ENCODE measurements around the gene CEACAM19.
"Not testable (repeated sequence)": the region's sequence is repeated elsewhere in the genome, so short reads cannot be mapped to it uniquely, and the experiment has no call there.

The CEACAM19 gene

DNA sequence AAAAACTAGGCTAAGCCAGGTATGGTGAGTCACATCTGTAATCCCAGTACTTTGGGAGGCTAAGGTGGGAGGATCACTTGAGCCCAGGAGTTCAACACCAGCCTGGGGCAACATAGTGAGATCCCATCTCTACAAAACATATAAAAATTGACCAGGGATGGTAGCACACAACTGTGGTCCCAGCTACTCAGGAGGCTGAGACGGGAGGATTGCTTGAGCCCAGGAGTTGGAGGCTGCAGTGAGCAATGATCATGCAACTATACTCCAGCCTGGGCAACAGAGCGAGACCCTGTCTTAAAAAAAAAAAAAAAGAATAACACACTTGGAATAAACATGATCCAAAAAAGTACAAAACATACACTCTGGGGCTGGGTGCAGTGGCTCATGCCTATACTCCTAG, 1.3 kb upstream of the CEACAM19 start:
- H3K4me3 ChIP-seq (ENCODE audit: low read depth, low read length), result not testable (repeated sequence)

DNA sequence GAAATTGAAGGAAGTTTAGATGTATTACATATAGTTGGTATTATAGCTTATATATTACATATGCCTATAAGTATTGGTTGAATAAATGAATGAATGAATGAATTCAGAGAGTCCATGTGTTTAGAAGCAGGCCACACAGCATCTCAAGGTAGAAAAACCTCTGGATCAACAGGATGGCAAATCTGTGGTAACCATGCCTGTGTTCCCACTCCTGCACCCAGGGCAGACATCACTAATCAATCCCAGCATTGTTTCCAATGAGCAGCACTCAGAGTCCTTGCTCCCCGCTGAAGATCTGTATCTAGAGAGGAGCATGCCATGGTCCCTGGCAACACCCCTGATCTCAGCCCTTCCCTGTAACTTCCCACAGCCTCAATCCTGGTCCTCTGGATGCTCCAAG, 944 bp downstream of the CEACAM19 start:
- no peak overlapping the region for H3K4me3 ChIP-seq (ENCODE audit: low read depth, low read length)

DNA sequence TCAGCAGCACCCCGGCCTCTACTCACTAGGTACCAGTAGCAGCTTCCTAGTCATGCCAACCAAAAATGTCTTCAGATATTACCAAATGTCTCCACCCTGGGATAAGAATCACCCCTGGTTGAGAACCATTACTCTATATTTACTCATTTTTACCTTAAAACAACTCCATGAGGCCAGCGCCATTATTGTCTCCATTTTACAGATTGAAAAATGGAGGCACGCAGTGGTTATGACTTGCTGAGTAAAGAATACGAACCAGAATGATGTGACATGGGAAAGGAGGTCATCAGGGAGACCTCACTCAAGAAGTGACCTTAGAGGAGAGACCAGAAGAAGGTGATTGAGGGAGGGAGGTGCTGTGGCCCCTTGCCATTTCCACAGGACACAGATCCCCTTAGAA, 2.2 kb downstream of the CEACAM19 start:
- no peak overlapping the region for H3K4me3 ChIP-seq (ENCODE audit: low read depth, low read length)

DNA sequence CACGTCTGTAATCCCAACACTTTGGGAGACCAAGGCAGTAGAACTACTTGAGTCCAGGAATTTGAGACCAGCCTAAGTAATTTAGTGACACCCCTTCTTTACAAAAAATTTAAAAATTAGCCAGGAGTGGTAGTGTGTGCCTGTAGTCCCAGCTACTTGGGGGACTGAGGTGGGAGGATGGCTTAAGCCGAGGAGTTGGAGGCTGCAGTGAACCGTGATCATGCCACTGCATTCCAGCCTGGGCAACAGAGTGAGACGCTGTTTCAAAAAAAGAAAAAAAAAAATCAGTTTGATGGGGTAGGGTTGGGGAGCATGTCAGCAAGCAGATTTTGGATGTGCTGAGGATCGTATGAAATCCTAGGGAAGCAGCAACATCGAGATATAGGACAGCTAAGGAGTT, 4.2 kb downstream of the CEACAM19 start:
- no peak overlapping the region for H3K4me3 ChIP-seq (ENCODE audit: low read depth, low read length)

DNA sequence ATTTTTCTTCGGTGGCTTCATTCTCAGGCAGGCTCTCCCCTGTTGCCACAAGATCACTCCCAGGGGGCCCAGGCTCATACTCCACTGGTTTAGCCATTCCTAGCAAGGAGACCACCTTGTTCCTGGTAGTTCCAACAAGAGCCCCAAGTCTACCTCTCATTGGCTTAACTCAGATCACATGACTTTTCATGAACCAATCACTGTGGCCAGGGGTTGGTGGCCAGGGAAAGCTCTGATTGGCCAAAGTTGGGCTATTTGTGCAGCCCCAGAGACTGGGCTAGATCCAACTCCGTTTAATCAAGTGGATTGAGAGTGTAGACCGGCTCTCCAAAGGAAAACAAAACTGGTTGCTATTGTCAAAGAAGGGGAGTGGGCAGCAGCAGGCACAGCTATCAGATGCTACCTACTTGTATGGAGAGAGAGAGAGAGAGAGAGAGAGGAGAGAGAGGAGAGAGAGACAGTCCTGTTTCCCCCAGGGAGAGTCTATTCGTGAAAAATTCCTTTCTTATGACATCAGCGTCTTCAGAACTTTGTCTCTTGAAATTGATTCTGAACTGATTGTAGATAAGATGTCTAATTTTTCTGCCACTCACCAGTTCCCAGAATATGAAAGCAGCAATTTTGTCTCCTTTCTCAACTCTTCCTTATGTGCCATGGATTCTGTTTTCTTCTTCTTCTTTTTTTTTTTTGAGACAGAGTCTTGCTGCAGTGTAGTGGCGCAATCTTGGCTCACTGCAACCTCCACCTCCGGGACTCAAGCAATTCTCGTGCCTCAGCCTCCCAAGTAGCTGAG, 5.9 kb downstream of the CEACAM19 start:
- H3K4me3 ChIP-seq (ENCODE audit: low read depth, low read length), result no peak overlapping the region

DNA sequence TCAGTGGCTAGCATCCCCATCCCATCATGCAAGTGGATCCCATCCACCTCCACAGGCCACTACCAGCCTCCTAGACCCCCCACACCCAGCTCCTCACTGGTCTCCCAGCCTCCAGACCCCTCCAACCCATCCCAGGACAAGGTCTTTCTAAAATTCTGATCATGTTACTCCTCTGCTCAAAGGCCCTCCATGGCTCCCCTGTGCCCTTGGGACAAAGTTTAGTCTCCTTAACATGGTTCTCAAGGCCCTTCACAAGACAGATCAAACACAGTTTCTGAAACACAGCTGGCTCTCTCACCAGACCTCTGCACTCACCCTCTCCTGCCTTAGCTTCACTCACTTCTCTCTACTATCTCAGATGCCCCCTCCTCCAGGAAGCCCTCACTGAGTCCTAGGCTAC, 9.3 kb downstream of the CEACAM19 start:
- H3K4me3 ChIP-seq (ENCODE audit: low read depth, low read length), result no peak overlapping the region

DNA sequence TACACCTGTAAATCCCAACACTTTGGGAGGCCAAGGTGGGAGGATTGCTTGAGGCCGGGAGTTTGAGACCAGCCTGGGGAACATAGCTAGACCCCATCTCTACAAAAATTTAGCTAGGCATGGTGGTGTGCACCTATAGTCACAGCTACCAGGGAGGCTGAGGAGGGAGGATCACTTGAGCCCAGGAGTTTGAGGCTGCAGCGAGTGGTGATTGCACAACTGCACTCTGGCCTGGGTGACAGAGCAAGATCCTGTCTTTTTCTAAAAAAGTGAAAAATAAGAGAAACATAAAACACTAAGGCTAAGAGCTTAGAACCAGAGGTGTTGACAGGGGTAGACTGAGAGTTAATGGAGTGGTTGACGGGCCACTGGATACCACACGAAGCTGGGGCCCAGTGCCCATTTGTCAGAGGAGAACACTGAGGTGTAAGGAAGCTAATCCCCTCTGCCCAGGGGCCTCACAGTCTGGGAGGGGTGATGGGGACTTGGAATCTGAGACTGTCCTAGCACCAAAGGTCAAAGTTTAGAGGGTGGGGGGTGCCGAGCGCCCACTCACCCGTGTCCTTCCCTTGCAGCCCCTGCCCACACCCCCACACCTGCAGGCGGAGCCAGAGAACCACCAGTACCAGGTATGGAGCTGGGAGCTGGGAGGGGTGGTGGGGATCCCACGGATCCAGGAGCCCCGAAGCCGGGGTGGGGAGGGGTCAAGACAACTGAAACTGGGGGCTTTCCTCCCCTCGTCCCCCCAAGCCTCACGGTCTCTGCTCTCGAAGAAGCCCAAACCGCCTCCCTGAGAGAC, 10.9 kb downstream of the CEACAM19 start:
- H3K4me3 ChIP-seq (ENCODE audit: low read depth, low read length), result no peak overlapping the region

DNA sequence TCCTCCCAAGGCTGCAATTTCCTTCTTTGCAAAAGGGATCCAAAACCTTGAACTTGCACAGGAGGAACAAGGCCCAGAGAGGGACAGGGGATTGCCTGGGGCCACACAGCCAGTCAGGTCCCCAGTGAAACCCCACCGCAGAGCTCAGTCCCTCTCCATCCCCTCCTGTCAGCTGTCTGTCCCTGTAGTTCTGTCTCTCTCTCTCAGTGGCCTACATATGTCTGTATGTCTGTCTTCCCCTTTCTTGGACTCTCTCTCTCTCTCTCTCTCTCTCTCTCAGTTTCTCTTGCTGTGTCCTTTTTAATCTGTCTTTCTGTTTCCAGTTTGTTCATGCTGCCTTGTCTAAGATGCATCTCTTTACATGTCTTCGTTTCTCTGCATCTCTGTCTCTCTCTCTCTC, 11.5 kb downstream of the CEACAM19 start:
- no peak overlapping the region for H3K4me3 ChIP-seq (ENCODE audit: low read depth, low read length)

DNA sequence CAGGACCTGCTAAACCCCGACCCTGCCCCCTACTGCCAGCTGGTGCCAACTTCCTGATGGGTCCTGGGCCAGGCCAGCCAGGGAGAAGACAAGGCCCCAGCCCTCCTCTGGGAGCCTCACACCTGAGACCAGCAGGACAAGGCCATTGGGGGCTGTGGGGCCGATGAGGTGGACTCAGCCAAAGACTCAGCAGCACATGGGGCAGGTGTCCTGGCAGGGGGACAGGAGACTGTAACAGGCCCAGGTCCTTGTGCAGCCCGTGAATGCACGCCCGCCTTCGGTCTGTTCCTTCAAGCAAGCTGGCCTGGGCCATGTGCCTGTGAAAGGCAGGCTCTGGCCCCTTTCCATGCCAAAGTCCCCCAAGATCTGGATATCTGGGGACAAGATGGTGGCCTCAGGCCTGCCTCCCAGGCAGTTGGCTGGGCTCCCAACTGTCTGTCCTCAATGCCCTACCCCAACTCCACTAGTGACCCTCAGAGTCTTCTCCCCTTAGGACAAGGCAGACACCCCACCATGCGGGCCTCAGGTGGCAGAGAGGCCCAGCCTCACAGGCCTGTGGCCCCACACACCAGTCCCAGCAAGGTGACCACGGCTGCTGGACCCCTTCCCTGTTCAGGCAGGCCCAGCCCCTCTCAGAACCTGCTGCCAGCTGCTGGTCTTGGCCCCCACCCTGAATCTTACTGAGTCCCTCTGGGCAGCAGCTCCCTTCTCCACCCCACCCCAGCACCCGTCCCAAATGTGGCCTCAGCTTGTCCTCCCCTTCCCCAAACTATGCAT, 12.3 kb downstream of the CEACAM19 start:
- no peak overlapping the region for H3K4me3 ChIP-seq (ENCODE audit: low read depth, low read length)

DNA sequence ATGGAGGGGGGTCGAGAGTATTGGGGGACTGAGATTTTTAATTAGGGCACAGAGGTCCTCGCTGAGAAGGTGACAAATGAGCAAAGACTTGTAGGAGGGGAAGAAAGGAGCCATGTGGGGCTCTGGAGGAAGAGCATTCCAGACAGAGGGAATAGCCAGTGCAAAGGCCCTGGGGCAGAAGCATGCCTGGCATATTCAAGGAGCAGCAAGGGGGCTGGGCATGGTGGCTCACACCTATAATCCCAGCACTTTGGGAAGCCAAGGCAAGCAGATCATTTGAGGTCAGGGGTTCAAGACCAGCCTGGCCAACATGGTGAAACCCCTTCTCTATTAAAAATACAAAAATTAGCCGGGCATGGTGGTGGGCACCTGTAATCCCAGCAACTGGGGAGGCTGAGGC, 13.1 kb downstream of the CEACAM19 start:
- not testable (repeated sequence) for H3K4me3 ChIP-seq (ENCODE audit: low read depth, low read length)

DNA sequence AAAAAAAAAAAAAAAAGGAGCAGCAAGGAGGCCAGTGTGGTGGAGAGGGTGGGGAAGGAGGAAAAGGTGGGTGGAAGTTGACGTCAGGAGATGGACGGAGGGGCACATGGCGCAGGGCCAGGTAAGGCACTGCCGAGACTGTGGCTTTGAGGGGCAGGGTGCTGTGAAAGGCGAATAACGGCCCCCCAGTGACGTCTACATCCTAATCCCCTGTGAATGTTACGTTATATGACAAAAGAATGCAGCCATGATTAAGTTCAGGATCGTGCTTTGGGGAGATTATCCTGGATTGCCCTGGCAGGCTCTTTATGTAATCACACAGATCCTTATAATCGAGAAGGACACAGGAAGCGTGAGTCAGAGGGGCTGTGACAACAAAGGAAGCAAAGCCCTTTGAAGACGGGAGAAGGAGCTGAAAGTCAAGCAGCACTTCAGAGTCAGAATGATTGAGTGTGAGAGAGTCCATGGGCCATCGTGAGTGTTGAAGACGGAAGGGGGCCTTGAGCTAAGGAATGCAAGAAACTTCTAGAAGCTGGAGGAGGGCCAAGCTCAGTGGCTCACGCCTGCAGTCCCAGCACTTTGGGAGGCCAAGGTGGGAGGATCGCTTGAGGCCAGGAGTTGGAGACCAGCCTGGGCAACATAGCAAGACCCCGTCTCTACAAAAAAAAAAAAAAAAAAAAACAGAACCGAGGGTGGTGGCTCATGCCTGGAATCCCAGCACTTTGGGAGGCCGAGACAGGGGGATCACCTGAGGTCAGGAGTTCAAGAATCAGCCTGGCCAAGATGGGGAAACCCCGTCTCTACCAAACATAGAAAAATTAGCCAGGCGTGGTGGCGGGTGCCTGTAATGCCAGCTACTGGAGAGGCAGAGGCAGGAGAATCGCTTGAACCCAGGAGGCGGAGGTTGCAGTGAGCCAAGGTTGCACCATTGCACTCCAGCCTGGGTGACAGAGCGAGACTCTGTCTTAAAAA, 13.9 kb downstream of the CEACAM19 start:
- no peak overlapping the region for H3K4me3 ChIP-seq (ENCODE audit: low read depth, low read length)

DNA sequence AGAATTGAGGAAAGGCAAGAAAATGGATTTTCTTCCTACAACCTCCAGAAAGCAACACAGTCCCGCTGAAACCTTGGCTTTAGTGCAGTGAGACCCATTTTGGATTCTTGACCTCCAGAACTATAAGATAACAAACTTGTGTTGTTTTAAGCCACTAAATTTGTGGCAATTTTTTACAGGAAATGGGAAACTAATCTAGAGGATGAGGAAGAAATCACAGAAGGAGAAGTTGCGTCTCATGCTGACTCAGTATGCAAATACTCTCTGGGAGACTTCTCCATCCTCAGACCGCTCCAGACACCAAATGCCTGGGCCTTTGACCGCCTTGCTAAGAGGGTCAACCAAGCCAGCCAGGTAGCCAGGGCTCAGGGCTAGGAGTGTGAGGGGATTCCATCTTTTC, 14.6 kb downstream of the CEACAM19 start:
- no peak overlapping the region for H3K4me3 ChIP-seq (ENCODE audit: low read depth, low read length)

DNA sequence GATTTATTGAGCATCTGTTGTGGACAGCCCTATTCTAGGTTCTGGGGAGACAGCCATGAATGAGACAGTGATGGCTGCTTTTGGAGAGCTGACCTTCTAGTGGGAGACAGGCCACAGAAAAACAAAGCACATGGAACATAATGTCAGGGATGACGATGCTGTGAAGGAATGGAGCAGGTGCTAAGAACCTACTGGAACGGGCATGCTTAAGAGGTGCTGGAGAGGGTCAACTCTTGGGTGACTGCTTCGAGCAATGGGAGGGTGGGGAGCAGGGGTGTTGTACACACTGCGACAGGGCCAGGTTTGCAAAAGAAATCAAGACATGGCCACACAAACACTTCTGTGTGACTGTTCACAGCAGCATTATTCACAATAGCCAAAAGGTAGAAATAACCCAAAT, 15.6 kb downstream of the CEACAM19 start:
- H3K4me3 ChIP-seq (ENCODE audit: low read depth, low read length), result no peak overlapping the region

DNA sequence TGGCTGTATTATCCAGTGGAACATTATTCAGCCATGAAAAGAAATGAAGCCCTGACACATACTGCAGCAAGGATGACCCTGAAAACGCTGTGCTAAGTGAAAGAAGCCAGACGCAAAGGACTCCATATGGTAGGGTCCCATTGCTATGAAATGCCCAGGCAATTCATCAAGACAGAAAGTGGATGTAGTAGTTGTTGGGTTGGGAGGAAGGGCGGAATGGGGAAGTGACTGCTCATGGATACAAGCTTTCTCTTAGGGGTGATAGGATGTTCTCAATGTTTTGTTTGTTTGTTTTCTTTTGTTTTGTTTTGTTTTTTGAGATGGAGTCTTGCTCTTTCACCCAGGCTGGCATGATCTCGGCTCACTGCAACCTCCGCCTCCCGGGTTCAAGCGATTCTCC, 16.6 kb downstream of the CEACAM19 start:
- H3K4me3 ChIP-seq (ENCODE audit: low read depth, low read length), result no peak overlapping the region

DNA sequence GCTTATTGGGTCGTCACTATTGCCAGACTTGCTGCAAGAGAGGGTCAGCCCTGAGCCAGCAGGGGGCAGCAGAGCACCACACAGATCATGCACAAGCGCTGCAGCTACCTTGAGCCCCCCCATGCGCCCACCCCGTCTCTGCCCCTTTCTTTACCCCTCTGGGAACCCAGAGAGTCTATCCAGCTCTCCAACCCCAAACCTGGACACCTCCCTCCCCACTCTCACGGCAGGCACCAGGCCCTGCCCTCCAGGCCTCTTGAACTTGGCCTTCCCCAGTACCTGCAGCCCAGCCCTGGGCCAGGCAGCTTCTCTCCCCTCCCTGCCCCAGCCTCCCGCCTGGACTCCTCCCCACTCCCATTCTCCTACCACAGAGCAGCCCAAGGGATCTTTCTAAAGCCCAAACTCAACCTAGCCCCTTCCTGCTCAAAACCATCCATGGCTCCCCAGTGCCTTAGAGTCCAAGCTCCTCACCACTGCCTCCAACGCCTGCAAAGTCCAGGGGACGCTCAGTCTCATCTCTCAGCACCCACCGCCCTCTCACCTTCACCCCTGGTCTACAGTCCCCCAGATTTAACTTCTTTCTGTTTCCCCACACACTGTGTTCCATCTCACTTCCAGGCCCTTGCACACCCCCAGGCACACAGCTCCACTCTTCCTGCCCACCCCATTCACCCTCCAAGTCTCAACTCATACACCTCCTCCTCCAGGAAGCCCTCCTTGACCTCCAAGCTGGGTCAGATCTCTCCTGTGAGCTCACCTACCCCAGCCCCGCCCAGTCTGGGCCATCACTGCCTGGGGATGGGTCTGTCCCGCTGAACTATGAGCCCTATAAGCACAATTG, 18.2 kb downstream of the CEACAM19 start:
- H3K4me3 ChIP-seq (ENCODE audit: low read depth, low read length), result no peak overlapping the region

DNA sequence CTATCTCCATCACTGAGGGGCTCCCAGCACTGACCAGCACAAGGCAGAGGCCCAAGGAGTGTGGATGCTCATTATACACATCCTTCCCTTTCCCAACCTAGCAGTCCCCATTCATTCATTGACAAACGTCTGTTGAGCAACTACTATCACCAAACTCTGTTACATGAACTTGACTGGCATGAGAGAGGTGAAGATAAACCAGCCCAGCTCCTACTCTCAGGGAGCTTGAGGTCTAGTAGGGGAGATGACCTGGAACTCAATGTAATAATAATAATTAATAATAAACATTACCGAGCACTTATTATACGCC, 18.8 kb downstream of the CEACAM19 start:
- no peak overlapping the region for H3K4me3 ChIP-seq (ENCODE audit: low read depth, low read length)

DNA sequence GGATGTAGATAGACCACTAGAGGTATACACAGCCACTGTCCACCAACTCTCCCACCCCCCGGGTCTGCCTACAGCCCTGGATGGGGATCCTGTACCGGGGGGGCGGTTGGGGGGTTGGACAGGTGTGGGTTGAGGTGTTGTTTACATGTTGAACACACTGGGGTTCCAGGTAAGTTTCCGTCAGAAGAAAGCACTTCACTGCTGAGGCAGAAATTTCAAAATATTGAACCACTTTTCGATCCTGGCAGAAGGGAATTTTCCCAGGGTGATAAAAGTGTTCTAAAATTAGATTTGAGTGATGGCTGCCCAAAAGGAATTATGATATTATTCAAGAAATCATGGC, 21.1 kb downstream of the CEACAM19 start:
- no peak overlapping the region for H3K4me3 ChIP-seq (ENCODE audit: low read depth, low read length)

DNA sequence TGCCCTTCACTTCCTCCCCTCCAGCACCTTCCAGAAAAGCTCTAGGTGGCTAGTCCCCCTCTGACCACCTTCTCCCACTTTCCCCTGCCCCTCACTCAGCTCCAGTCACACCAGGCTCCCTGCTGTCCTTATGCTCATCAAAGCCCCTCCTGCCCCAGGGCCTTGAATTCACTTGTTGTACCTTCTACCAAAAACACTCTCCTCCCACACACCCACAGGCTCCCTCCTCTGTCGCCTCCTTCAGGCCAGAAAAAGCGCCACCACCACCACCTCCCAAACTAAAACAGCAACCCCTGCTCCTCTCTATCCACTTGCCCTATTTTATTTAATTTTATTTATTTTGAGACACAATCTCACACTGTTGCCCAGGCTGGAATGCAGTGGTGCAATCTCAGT, 22.9 kb downstream of the CEACAM19 start:
- no peak overlapping the region for H3K4me3 ChIP-seq (ENCODE audit: low read depth, low read length)

DNA sequence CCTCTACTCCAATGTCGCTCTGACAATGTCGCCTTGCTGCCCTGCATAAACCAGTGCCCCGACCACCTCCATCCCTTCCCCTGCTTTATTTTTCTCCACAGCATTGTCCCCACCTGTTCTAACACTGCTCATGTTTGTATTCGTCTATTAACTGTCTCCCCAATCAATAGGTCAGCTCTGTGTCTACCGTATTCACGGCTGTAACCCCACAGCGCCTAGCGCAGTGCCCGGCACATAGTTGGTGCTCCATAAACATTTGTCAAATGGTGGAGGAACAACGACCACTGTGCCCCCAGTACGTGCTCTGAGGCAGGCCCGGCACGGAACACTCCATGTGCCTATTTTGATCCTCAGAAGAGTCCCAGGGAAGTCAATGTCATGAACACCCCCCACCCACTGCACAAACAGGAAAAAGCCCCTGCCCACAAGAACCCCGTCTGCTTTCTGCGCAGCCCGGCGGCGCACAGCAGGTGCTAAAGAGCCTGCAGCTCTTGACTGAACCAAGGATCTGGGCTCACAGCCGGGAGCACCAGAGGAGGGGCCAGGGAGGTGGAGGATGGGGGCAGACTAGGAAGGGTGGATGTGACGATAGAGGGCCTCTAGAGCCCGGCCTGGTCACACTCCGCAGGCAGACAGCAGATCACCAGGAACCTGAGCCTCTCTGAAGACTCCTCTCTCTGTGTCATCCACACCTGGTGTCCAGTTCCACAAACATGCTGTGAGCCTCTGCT, 25.8 kb downstream of the CEACAM19 start:
- no peak overlapping the region for H3K4me3 ChIP-seq (ENCODE audit: low read depth, low read length)
